Stimulated activated CD8-positive, alpha-beta memory T cell treated with anti-CD3 and anti-CD28 coated beads, Interleukin-4, amount 100 ng/mL, for 48 hours (primary cell): Measurements from ENCODE around the gene NXF1.
"Not testable (repeated sequence)": the region's sequence is repeated elsewhere in the genome, so short reads cannot be mapped to it uniquely, and the experiment has no call there.

Source experiments
- DNase-seq: peaks from one replicate; pipeline ENCODE4 v3.0.0-alpha.2; 2020

Gene NXF1

DNA sequence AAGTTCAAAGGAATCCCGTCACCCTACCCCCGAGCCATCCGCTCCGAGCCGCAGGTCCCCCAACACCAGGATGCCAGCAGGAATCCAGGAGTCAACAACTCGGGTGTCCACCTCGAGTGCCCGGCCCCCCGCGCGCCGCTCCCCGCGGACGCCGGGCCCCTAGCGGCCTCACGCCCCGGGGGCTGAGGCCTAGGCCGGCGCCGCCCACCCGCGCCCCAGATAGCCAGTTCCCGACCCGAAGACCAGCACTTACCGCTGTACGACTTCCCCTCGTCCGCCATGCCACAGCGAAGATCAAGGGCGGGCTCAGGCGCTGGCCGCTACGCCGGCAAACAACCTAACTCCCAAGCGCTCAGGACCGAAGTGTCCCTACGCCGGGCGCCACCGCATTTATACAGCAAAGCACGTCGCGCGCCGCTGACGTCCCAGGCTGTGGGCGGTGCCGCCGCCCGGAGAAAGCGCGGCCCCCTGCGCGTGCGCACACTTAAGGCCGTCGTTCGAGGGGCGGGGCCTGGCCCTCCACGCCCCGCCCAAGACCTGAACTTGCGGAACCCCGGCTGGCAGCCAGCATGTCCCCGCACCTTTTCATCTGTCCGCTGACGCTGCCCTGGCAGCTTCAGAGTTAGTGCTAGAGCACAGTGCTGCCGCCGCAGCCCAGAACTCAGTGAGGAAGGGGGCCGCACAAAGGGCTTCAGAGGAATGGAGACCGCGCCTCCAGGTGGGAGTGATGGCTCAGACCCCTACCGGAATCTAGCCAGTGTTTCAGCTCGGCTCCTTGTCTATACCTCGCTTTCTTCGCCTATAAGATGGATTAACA is at the start of gene NXF1:
Gene NXF1, minus strand, starts transcription at position 365 of the 817 bp plus-strand sequence. Its CDS starts 84 bp downstream, at position 281.
- DNase-seq: peak; percentile 98

DNA sequence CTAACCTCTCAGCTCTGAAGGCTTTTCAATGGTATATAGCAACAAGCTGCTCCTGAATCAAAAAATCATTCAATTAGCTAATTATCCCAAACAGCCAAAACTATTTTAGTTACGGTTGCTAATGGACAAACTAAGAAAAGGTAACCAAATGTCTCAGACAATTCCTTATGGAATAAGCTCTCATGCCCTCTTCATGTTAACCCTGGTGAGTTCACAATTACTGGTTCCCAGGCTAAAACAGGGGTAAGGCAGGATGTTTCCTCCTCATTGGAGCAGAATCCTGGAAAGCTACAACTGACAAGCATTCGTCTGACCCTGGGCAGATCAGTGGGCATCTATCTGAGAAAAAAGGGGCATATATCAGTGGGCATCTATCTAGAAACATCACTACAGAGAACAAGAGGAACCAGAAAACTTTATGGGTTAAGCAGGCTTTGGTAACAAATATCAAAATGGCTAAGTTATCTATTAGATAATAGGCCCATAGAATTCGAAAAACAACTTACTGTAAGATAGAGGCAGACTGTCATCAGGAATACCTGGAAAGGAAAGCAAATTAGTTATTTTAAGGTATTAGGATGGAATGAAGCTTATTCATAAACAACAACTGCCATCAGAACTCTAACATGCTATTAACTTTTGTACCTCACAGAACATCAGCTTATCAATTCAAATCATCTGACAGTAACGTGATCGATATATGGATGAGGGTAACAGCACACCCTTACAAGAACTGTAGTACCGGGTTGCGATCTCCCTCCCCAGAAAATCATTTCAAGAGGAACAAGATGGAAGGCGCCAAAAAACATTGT is 49.0 kb upstream of the NXF1 start:
- DNase-seq: no peak

- DNase-seq: no peak
These were observed 48.2 kb upstream of the NXF1 start for GRCh38 chr11:62853279-62853965.

GRCh38 chr11:62852523-62853188 is 47.4 kb upstream of the NXF1 start:
- no peak for DNase-seq

DNA sequence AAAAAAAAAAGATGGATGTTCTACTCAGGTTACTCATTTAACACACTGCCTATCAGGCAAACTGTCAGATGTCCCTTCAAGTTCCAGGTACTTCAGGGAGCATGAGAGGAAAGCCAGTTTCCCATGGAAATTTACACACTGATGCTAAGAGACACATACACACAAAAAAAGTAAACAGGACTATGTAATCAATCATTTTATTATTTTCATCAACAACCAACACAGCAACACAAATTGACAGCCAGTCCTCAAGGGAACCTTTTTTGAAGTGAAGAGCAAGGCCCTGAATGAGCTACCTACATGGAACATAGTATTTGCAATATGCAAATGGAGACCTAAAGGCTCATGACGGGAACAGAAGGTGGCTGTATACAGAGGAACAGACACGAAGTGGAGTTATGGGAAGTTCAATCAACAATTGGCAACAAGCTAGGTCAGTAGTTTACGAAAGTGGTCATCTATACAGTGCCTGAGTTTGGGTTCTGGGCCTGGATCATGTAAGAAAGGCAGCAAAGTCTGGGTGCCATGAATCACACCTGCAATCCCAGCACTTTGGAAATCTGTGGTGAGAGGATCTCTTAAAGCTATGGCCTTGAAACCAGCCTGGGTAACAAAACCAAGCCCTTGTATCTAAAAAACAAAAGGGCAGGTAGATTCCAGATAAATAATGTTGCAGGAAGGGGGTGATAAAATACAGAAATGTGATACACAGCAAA is 46.7 kb upstream of the NXF1 start:
- DNase-seq: no peak

- peak; percentile 71 for DNase-seq
These were observed 45.9 kb upstream of the NXF1 start for GRCh38 chr11:62850911-62851806.

- no peak for DNase-seq
These were observed 42.6 kb upstream of the NXF1 start for GRCh38 chr11:62847767-62848314.

DNA sequence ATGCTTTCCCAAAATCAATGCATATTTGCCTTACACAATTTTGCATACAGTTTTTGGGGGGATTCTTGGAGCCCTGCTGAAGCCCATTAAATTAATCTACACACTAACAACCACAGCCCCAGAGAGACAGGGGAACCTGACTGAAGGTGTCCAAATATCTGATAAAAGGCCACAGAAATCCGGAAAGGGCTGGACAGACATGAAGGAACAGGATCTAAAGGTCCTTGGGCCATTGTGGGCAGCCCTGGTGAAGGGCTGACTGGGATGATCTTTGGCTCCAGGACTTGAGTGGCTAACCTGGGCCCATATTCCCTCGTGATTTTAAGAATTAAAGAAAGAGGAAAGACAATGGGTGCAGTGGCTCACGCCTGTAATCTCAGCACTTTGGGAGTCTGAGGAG is 40.9 kb upstream of the NXF1 start:
- DNase-seq: no peak

DNA sequence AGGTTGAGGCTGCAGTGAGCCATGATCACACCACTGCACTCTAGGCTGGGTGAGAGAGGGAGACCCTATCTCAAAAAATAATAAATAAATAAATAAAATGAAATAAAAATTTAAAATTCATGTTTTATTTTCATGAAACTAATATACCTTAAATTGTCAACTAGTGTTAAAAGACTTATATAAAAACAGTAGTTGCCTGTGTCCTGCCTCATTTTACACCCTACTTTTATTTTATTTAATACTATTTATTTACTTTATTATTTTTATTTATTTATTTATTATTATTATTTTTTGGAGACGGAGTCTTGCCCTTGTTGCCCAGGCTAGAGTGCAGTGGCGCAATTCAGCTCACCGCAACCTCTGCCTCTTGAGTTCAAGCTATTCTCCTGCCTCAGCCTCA is 38.9 kb upstream of the NXF1 start:
- no peak for DNase-seq

DNA sequence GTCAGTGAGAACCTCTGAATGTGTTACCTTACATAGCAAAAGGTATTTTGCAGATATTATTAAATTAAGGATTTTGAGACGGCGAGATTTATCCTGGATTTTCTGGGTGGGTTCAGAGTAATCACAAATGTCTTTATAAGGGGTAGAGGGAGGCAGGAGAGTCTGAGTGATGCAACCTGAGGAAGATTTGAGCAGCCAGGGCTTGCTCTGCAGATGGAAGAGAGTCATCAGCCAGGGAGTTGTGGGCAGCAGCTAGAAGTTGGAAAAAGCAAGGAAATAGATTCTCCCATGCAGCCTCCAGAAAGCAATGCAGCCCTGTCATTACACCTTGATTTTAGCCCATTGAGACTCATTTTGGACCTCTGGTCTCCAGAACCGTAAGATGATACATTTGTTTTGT is 38.2 kb upstream of the NXF1 start:
- no peak for DNase-seq

- DNase-seq: not testable (repeated sequence)
These were observed 37.7 kb upstream of the NXF1 start for GRCh38 chr11:62842891-62843290.

DNA sequence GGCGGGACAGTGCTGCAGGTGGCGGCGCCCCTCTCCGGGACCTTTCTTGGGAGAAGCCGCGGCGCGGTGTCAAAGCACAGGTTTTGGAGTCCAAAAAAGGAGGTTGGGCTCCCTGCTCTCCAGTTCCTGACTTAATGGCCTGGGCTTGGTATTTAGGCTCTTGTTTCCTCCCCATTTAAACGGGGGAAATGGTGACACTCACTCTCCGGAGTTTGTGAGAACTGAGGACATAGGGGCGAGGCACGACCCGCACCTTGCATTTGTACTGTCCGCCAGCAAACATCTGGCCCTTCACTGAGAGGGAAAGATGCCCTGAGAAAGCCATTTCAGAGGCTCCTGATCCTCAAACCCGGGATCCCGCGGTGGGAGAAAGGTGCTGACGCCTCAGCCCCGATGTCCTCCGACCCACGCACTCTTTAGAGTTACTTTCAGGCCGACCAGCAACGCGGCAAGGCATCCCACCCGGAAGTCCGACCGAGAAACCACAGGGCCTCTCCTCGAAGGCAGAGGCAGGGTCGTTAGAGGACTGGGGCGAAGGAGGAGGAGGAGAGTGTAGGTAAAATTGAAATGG is 37.0 kb upstream of the NXF1 start:
- peak; percentile 75 for DNase-seq

DNA sequence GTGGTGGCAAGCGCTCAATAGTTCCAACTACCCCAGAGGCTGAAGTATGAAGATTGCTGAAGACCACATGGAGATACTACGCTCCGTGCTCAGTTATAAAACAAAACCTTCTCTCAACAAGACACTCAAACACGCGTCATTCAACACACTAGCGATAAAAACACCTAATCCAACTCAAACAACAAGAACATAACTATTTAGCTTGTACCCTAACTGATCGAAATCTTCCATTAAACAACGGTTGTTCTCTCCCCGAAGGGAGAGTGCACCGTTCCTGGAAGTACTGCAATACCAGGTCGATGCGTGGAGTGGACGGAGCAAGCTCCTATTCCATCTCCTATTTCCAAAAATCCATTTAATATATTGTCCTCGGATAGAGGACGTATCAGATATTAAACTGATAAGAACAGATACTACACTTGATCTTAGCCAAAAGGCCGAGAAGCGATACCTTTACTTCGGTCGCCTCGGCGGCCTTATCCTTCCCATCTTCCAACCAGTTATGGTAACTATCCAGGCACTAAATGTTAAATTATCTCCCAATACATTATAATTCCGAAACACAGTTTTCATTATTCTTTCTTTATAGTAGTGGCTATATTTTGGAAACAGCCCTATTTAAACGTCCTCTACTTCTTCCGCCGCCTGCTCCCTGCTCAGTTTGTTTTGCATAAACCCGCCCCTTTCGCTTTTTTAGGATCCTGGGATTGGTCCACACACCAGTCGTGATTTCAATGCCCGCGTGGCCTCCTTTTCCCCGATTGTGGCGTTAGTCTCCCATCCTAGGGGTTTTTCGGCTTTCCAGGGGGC is 36.3 kb upstream of the NXF1 start:
- DNase-seq: peak; percentile 85

GRCh38 chr11:62840721-62841360 is 35.6 kb upstream of the NXF1 start:
- DNase-seq: peak; percentile 88

- DNase-seq: peak; percentile 93
These were observed 34.1 kb upstream of the NXF1 start, which contains the start of gene WDR74 for GRCh38 chr11:62839050-62839945. TSS of gene WDR74 (minus strand) at chr11:62839590. CDS start at chr11:62839570, 20 bp downstream.

DNA sequence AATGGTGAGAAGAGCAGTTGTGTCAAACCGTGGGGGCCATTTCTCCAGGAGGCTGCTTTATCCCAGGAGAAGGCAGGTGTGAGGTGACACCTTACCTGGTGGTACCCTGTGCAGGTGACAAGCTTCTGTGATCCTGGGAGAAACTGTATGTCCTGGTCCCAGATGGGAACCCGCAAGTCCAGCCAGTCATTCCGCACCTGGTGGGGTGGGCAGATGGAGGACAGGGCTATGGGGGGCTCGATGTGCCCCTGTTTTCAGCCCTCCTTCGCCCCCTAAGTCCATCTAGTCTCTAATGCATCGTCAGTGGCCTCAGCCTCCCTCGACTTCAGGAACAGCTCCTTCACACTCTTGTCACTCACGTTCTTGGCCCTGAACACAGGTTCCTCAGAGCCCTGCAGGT is 30.1 kb upstream of the NXF1 start:
- DNase-seq: no peak

- no peak for DNase-seq
These were observed 27.3 kb upstream of the NXF1 start, which contains the start of gene TEX54 for GRCh38 chr11:62832336-62833234. TSS of gene TEX54 (minus strand) at chr11:62832841.
